B cell (primary cell): Measurements from ENCODE around the gene CMIP. TPM values are rescaled to one million over a fixed set of nuclear protein-coding genes. Genes with fewer than 3 reads are reported as not detected.
"Not testable (repeated sequence)": the region's sequence is repeated elsewhere in the genome, so short reads cannot be mapped to it uniquely, and the experiment has no call there.

Experiments
- ATAC-seq: fragments of 200-7000 bp; cut with Tn5 transposase; one replicate; pipeline ENCODE4 v1.10.0; 2021; ENCODE audit warnings: low read depth, mild to moderate bottlenecking, moderate number of reproducible peaks, moderate library complexity
- CTCF ChIA-PET: fragments of 350-600 bp; sonication (Branson Sonifier 250); formaldehyde crosslinking; loops from one replicate; lab custom pipeline; 2021; ENCODE audit warnings: antibody characterized with exemption, inconsistent platforms; lab: Charles Lee
- POLR2A ChIA-PET: fragments of 350-600 bp; sonication (Branson Sonifier 250); formaldehyde crosslinking; loops from one replicate; lab custom pipeline; 2021; ENCODE audit warnings: antibody characterized with exemption; lab: Charles Lee
- DNase-seq: peaks from one replicate; pipeline ENCODE4 v3.0.0; 2013
- H2AFZ ChIP-seq: 2 replicates; pipeline ENCODE4 v1.6.1; 2012; ENCODE audit warnings: mild to moderate bottlenecking, low read depth, low read length; ENCODE audit not compliant: insufficient read depth, poor library complexity, severe bottlenecking
- H3K27ac ChIP-seq, 2 donors: 1 replicate in 1 of 2; 2 replicates in 1 of 2; pipeline ENCODE4 v1.5.1; 2012 to 2013; ENCODE audit warnings: low read length in 2 of 2, mild to moderate bottlenecking in 2 of 2, moderate library complexity in 1 of 2
- H3K27me3 ChIP-seq, 4 experiments: fragments of 200-600 bp in 1 of 4; sonication (generic) in 1 of 4; replicated peaks in 1 of 4; 1 replicate in 2 of 4; 2 replicates in 2 of 4; pipeline versions ENCODE4 v1.6.1 to v1.7.0; 2013 to 2016; ENCODE audit warnings: low read length in 3 of 4, mild to moderate bottlenecking in 2 of 4, mixed read lengths in 1 of 4, moderate library complexity in 1 of 4; ENCODE audit not compliant: insufficient read depth in 4 of 4, control insufficient read depth in 3 of 4; ENCODE audit errors: control extremely low read depth in 1 of 4
- H3K36me3 ChIP-seq, 2 experiments: replicated peaks in 1 of 2; 1 replicate in 1 of 2; 2 replicates in 1 of 2; pipeline versions ENCODE4 v1.6.1 to v1.7.1; 2013; ENCODE audit warnings: low read length in 1 of 2; ENCODE audit not compliant: insufficient read depth in 2 of 2, control insufficient read depth in 1 of 2; ENCODE audit errors: control extremely low read depth in 1 of 2, extremely low read depth in 1 of 2
- H3K4me1 ChIP-seq, 2 donors: fragments of 200-600 bp in 1 of 2; sonication (generic) in 1 of 2; 1 replicate in 1 of 2; 2 replicates in 1 of 2; pipeline versions ENCODE4 v1.5.1 to v1.6.1; 2013 to 2017; ENCODE audit warnings: low read length in 2 of 2; ENCODE audit not compliant: control insufficient read depth in 2 of 2, insufficient read depth in 2 of 2
- H3K4me2 ChIP-seq: replicated peaks from 2 replicates; pipeline ENCODE3; 2012; ENCODE audit warnings: mild to moderate bottlenecking, low read depth, low read length; ENCODE audit not compliant: poor library complexity, severe bottlenecking
- H3K4me3 ChIP-seq, 5 experiments: fragments of 200-600 bp in 1 of 5; sonication (generic) in 1 of 5; 1 replicate in 3 of 5; 2 replicates in 2 of 5; pipeline versions ENCODE4 v1.5.1 to v1.7.0; 2011 to 2016; ENCODE audit warnings: low read length in 4 of 5, mild to moderate bottlenecking in 4 of 5, low read depth in 2 of 5, control low read depth in 1 of 5, moderate library complexity in 1 of 5; ENCODE audit not compliant: insufficient read depth in 1 of 5; ENCODE audit errors: control extremely low read depth in 1 of 5, extremely low read depth in 1 of 5
- H3K79me2 ChIP-seq: fragments of 200-600 bp; sonication (generic); one replicate; pipeline ENCODE4 v1.6.0; 2016; ENCODE audit warnings: low read length; ENCODE audit not compliant: control insufficient read depth, insufficient read depth
- H3K9ac ChIP-seq: fragments of 200-600 bp; sonication (generic); 2 replicates; pipeline ENCODE4 v1.6.1; 2017; ENCODE audit warnings: mild to moderate bottlenecking, low read length, moderate library complexity
- H3K9me3 ChIP-seq, 3 donors: one replicate each; pipeline versions ENCODE4 v1.6.1 to v1.7.1; 2013; ENCODE audit warnings: low read length in 2 of 3; ENCODE audit not compliant: control insufficient read depth in 2 of 3, insufficient read depth in 1 of 3; ENCODE audit errors: control extremely low read depth in 1 of 3
- H4K20me1 ChIP-seq: 2 replicates; pipeline ENCODE4 v1.6.0; 2012; ENCODE audit warnings: mild to moderate bottlenecking, low read length; ENCODE audit not compliant: insufficient read depth, control insufficient read depth, poor library complexity, severe bottlenecking
- H3K27ac Mint-ChIP-seq: one replicate; pipeline ENCODE4 v1.8.0; 2021; ENCODE audit warnings: mixed read lengths
- H3K27me3 Mint-ChIP-seq: one replicate; pipeline ENCODE4 v1.8.0; 2021; ENCODE audit warnings: mixed read lengths
- H3K4me1 Mint-ChIP-seq: one replicate; pipeline ENCODE4 v1.8.0; 2021; ENCODE audit warnings: mixed read lengths
- H3K4me3 Mint-ChIP-seq: one replicate; pipeline ENCODE4 v1.8.0; 2021; ENCODE audit warnings: mixed read lengths
- H3K9me3 Mint-ChIP-seq: one replicate; pipeline ENCODE4 v1.8.0; 2022; ENCODE audit warnings: mixed read lengths; ENCODE audit not compliant: insufficient read depth
- CTCF ChIP-seq: fragments of 200-600 bp; IDR thresholded peaks from one replicate; pipeline ENCODE4 v1.8.0; 2022; ENCODE audit warnings: antibody characterized with exemption, mild to moderate bottlenecking
- EZH2 ChIP-seq: IDR thresholded peaks from 2 replicates; pipeline ENCODE4 v1.6.1; 2012; ENCODE audit warnings: borderline replicate concordance, low read depth, mild to moderate bottlenecking, moderate library complexity, low read length; ENCODE audit not compliant: insufficient read depth, poor library complexity, severe bottlenecking
- WGBS: methylation state at CpG from one replicate; pipeline ENCODE4 v1.1.5; 2013; ENCODE audit warnings: missing lambda C conversion rate; ENCODE audit not compliant: insufficient coverage; 5-methylcytosine and 5-hydroxymethylcytosine counted together
- intact Hi-C: fragments of 100-400 bp; cut with micrococcal nuclease; formaldehyde crosslinking; loops from one replicate; pipeline ENCODE4 v1.10.0; 2022
- polyA plus RNA-seq: library from polyadenylated mRNA; depleted of rRNA; stranded (reverse); fragments of >200 nt; gene quantifications from 2 replicates; pipeline ENCODE4 v1.2.3, GENCODE V29; 2012
- total RNA-seq, 2 donors: library from RNA; stranded (reverse); fragments of 120-200 nt in 1 of 2; gene quantifications; 1 replicate in 1 of 2; 2 replicates in 1 of 2; pipeline versions ENCODE4 v1.2.3 to v1.2.4, GENCODE V29; 2013 to 2022

CMIP gene
- total and polyA plus RNA-seq, 2 donors (not counting 1 experiment from before 2014, with no cell fraction given) = 27.1 to 155 TPM

- Histone ChIP-seq H3K4me2 (peak overlapping the region; percentile 13), H3K4me1 (peaks cover 17 to 33% of the 10 kb centered on the region in 2 donors), H3K9ac (no peak overlapping the region), H3K27me3 (no peaks in the 10 kb centered on the region), H3K9me3 (peaks cover 0 to 5% (median 0%) of the 10 kb centered on the region in 3 donors), H3K27ac (peak overlapping the region in 1 of 2 donors; percentile 32), H2AFZ (no peak overlapping the region), H4K20me1 (peaks cover 61% of the 10 kb centered on the region), H3K79me2 (peaks cover 96% of the 10 kb centered on the region), H3K4me3 (no peak overlapping the region), H3K36me3 (peaks cover 13 to 24% of the 10 kb centered on the region in 2 experiments)
- Mint-ChIP-seq H3K4me1 (peaks cover 39% of the 10 kb centered on the region), H3K4me3 (no peak overlapping the region), H3K27ac (peak overlapping the region; percentile 63), H3K9me3 (no peaks in the 10 kb centered on the region), H3K27me3 (no peaks in the 10 kb centered on the region)
- intact Hi-C loops = loop anchor here (1.0 kb wide), 1 partner anchor 20 kb away; no protein-coding TSS in a partner anchor
- ATAC-seq (peak; percentile 79), DNase-seq (peak; percentile 84)
- ChIA-PET CTCF (interaction anchor here (0.7 to 1.8 kb wide), 4 partner anchors 20 to 120 kb away, joined by 3 to 4 read pairs (median 4); no protein-coding TSS in a partner anchor), POLR2A (interaction anchor here (0.7 to 0.9 kb wide), 2 partner anchors 65 to 266 kb away, joined by 3 to 4 read pairs; no protein-coding TSS in a partner anchor)
- TF ChIP-seq CTCF = no peak
- 43% methylated on average over 9 of the region's 19 CpGs for WGBS
These were observed 76.6 kb downstream of the CMIP start for GRCh38 chr16:81521141-81521626.

- H4K20me1 ChIP-seq = peaks cover 71% of the 10 kb centered on the region
- H3K4me1 ChIP-seq = peaks cover 17 to 33% of the 10 kb centered on the region in 2 donors
- H3K27me3 ChIP-seq = no peaks in the 10 kb centered on the region
- H3K36me3 ChIP-seq = peaks cover 9 to 15% of the 10 kb centered on the region in 2 experiments
- no peak for ATAC-seq
- no peak overlapping the region for H2AFZ ChIP-seq
- peaks cover 39% of the 10 kb centered on the region for H3K4me1 Mint-ChIP-seq
- no peak overlapping the region for H3K27ac Mint-ChIP-seq
- peak; percentile 38 for DNase-seq
- H3K4me2 ChIP-seq = no peak overlapping the region
- no peak overlapping the region for H3K9ac ChIP-seq
- H3K27me3 Mint-ChIP-seq = no peaks in the 10 kb centered on the region
- TF ChIP-seq EZH2 = no peak
- no peak for TF ChIP-seq CTCF
- POLR2A ChIA-PET = interaction anchor here (0.9 kb wide), 1 partner anchor 64 kb away, joined by 4 read pairs; no protein-coding TSS in a partner anchor
- CTCF ChIA-PET = interaction anchor here (1.1 to 1.8 kb wide), 3 partner anchors 93 to 121 kb away, joined by 3 to 4 read pairs (median 4); no protein-coding TSS in a partner anchor
- no peak overlapping the region for H3K27ac ChIP-seq
- no peak overlapping the region for H3K4me3 ChIP-seq
- intact Hi-C loops = no loop called here
- no peaks in the 10 kb centered on the region for H3K9me3 ChIP-seq
- no peak overlapping the region for H3K4me3 Mint-ChIP-seq
- WGBS = 100% methylated on average over 2 of the region's 8 CpGs
- H3K9me3 Mint-ChIP-seq = no peaks in the 10 kb centered on the region
- H3K79me2 ChIP-seq = peaks cover 96% of the 10 kb centered on the region
These were observed 77.6 kb downstream of the CMIP start for GRCh38 chr16:81522108-81522701.

- H2AFZ ChIP-seq, H3K9me3 ChIP-seq, H3K27me3 Mint-ChIP-seq, H3K27ac ChIP-seq, H3K4me3 Mint-ChIP-seq, H3K27ac Mint-ChIP-seq, H3K4me2 ChIP-seq, ATAC-seq, CTCF ChIA-PET, POLR2A ChIA-PET, H3K9me3 Mint-ChIP-seq, H3K4me3 ChIP-seq, H3K9ac ChIP-seq, intact Hi-C loops, H3K27me3 ChIP-seq, DNase-seq: not testable (repeated sequence)
- Histone ChIP-seq H3K79me2 (peaks cover 96% of the 10 kb centered on the region), H3K36me3 (peaks cover 7 to 11% of the 10 kb centered on the region in 2 experiments), H4K20me1 (peaks cover 77% of the 10 kb centered on the region), H3K4me1 (peaks cover 17 to 33% of the 10 kb centered on the region in 2 donors)
- 99% methylated on average over 7 of the region's 7 CpGs for WGBS
- H3K4me1 Mint-ChIP-seq = peaks cover 44% of the 10 kb centered on the region
These were observed 78.2 kb downstream of the CMIP start for GRCh38 chr16:81522851-81523250.
